HEK293 (cell line): ENCODE data around the gene B4GALNT4.

Experiments used
- CTCF ChIA-PET: fragments of 350-600 bp; formaldehyde crosslinking; extraction: SDS; loops from one replicate; lab custom pipeline; 2021; ENCODE audit warnings: antibody characterized with exemption; lab: Yijun Ruan, JAX
- POLR2A ChIA-PET: fragments of 300-600 bp; formaldehyde crosslinking; extraction: SDS; loops from one replicate; lab custom pipeline; 2020; ENCODE audit warnings: antibody characterized with exemption, inconsistent platforms; lab: Yijun Ruan, JAX
- H3K27ac ChIP-seq: fragments of 200-500 bp; sonication (Bioruptor generic); 2 replicates; pipeline ENCODE4 v1.5.1; 2014; ENCODE audit warnings: low read depth, low read length, control low read depth, inconsistent platforms; ENCODE audit errors: extremely low read depth
- H3K36me3 ChIP-seq, 2 experiments: fragments of 200-500 bp in 1 of 2; sonication (Bioruptor generic) in 1 of 2; 1 replicate in 1 of 2; 2 replicates in 1 of 2; pipeline ENCODE4 v1.5.1; 2014 to 2017; ENCODE audit warnings: inconsistent platforms in 2 of 2, low read length in 2 of 2; ENCODE audit not compliant: control insufficient read depth in 2 of 2, insufficient read depth in 1 of 2
- H3K4me1 ChIP-seq: fragments of 200-500 bp; sonication (Bioruptor generic); 2 replicates; pipeline ENCODE4 v1.5.1; 2014; ENCODE audit warnings: mild to moderate bottlenecking, low read length, inconsistent platforms; ENCODE audit not compliant: control insufficient read depth, insufficient read depth
- H3K4me3 ChIP-seq: 2 replicates; pipeline ENCODE4 v1.5.1; 2011; ENCODE audit warnings: low read depth, mild to moderate bottlenecking, control low read depth, low read length, moderate library complexity
- H3K9me3 ChIP-seq: fragments of 200-500 bp; sonication (Bioruptor generic); 2 replicates; pipeline ENCODE4 v1.5.1; 2014; ENCODE audit warnings: low read depth, low read length, inconsistent platforms; ENCODE audit not compliant: control insufficient read depth, insufficient read depth
- ATF2 ChIP-seq: fragments of 450-650 bp; formaldehyde crosslinking; IDR thresholded peaks from 2 replicates; pipeline ENCODE4 v1.5.1; 2016; ENCODE audit warnings: missing biosample characterization, missing genetic modification characterization, low read depth
- HIC1 ChIP-seq: fragments of 450-650 bp; formaldehyde crosslinking; IDR thresholded peaks from 2 replicates; pipeline ENCODE4 v1.5.1; 2016; ENCODE audit warnings: missing biosample characterization, missing genetic modification characterization
- KLF8 ChIP-seq: fragments of 450-650 bp; formaldehyde crosslinking; IDR thresholded peaks from 2 replicates; pipeline ENCODE4 v1.5.1; 2016; ENCODE audit warnings: missing biosample characterization, missing genetic modification characterization
- OSR2 ChIP-seq: fragments of 450-650 bp; formaldehyde crosslinking; IDR thresholded peaks from 2 replicates; pipeline ENCODE4 v1.5.1; 2016; ENCODE audit warnings: missing biosample characterization, missing genetic modification characterization
- OVOL3 ChIP-seq: fragments of 450-650 bp; formaldehyde crosslinking; IDR thresholded peaks from 2 replicates; pipeline ENCODE4 v1.5.1; 2016; ENCODE audit warnings: missing biosample characterization, missing genetic modification characterization
- SCRT1 ChIP-seq: fragments of 450-650 bp; formaldehyde crosslinking; IDR thresholded peaks from 2 replicates; pipeline ENCODE4 v1.5.1; 2016; ENCODE audit warnings: missing biosample characterization, missing genetic modification characterization, borderline replicate concordance
- SCRT2 ChIP-seq: fragments of 450-650 bp; formaldehyde crosslinking; IDR thresholded peaks from 2 replicates; pipeline ENCODE4 v1.5.1; 2016; ENCODE audit warnings: missing biosample characterization, missing genetic modification characterization
- TRIM28 ChIP-seq: IDR thresholded peaks from 2 replicates; pipeline ENCODE4 v1.6.1; 2011; ENCODE audit warnings: low read length, control low read depth, borderline replicate concordance
- ZBTB17 ChIP-seq: fragments of 450-650 bp; formaldehyde crosslinking; IDR thresholded peaks from 2 replicates; pipeline ENCODE4 v1.5.1; 2016; ENCODE audit warnings: missing biosample characterization, missing genetic modification characterization
- ZEB2 ChIP-seq: fragments of 450-650 bp; formaldehyde crosslinking; IDR thresholded peaks from 2 replicates; pipeline ENCODE4 v1.5.1; 2016; ENCODE audit warnings: missing biosample characterization, missing genetic modification characterization
- ZNF112 ChIP-seq: fragments of 450-650 bp; formaldehyde crosslinking; IDR thresholded peaks from 2 replicates; pipeline ENCODE4 v1.5.0; 2017; ENCODE audit warnings: missing biosample characterization, missing genetic modification characterization
- ZNF16 ChIP-seq: fragments of 450-650 bp; formaldehyde crosslinking; IDR thresholded peaks from 2 replicates; pipeline ENCODE4 v1.5.1; 2016; ENCODE audit warnings: low read depth, missing biosample characterization, missing genetic modification characterization
- ZNF169 ChIP-seq: fragments of 450-650 bp; formaldehyde crosslinking; IDR thresholded peaks from 2 replicates; pipeline ENCODE4 v1.5.1; 2016; ENCODE audit warnings: missing biosample characterization, missing genetic modification characterization
- ZNF221 ChIP-seq: fragments of 450-650 bp; formaldehyde crosslinking; IDR thresholded peaks from 2 replicates; pipeline ENCODE4 v1.5.1; 2017; ENCODE audit warnings: missing biosample characterization, missing genetic modification characterization, borderline replicate concordance
- ZNF24 ChIP-seq: fragments of 450-650 bp; formaldehyde crosslinking; IDR thresholded peaks from 2 replicates; pipeline ENCODE4 v1.5.1; 2016; ENCODE audit warnings: missing biosample characterization, missing genetic modification characterization
- ZNF398 ChIP-seq: fragments of 450-650 bp; formaldehyde crosslinking; IDR thresholded peaks from 2 replicates; pipeline ENCODE4 v1.5.1; 2017; ENCODE audit warnings: missing biosample characterization, missing genetic modification characterization
- ZNF488 ChIP-seq: fragments of 450-650 bp; formaldehyde crosslinking; IDR thresholded peaks from 2 replicates; pipeline ENCODE4 v1.5.1; 2016; ENCODE audit warnings: missing biosample characterization, missing genetic modification characterization
- ZNF555 ChIP-seq: fragments of 450-650 bp; formaldehyde crosslinking; conservative IDR thresholded peaks from 2 replicates; pipeline ENCODE4 v1.5.1; 2017; ENCODE audit warnings: missing biosample characterization, mild to moderate bottlenecking, missing genetic modification characterization, inconsistent platforms
- ZNF610 ChIP-seq: fragments of 450-650 bp; formaldehyde crosslinking; IDR thresholded peaks from 2 replicates; pipeline ENCODE4 v1.5.1; 2016; ENCODE audit warnings: missing biosample characterization, missing genetic modification characterization, borderline replicate concordance
- ZNF654 ChIP-seq: fragments of 450-650 bp; formaldehyde crosslinking; IDR thresholded peaks from 2 replicates; pipeline ENCODE4 v1.5.1; 2016; ENCODE audit warnings: low read depth, missing biosample characterization, missing genetic modification characterization
- ZNF692 ChIP-seq: fragments of 450-650 bp; formaldehyde crosslinking; IDR thresholded peaks from 2 replicates; pipeline ENCODE4 v1.5.1; 2016; ENCODE audit warnings: missing biosample characterization, missing genetic modification characterization
- ZNF830 ChIP-seq: fragments of 450-650 bp; IDR thresholded peaks from 2 replicates; pipeline ENCODE4 v1.5.0; 2018; ENCODE audit warnings: missing biosample characterization, missing genetic modification characterization, low read depth, mild to moderate bottlenecking, moderate library complexity
- ZSCAN18 ChIP-seq: fragments of 450-650 bp; formaldehyde crosslinking; IDR thresholded peaks from 2 replicates; pipeline ENCODE4 v1.5.1; 2016; ENCODE audit warnings: missing biosample characterization, missing genetic modification characterization

Gene B4GALNT4

GRCh38 chr11:398826-399225, 29.5 kb downstream of the B4GALNT4 start:
- Histone ChIP-seq H3K27ac (no peak overlapping the region), H3K4me1 (no peaks in the 10 kb centered on the region), H3K4me3 (no peak overlapping the region), H3K36me3 (peaks cover 0 to 42% of the 10 kb centered on the region in 2 experiments; a peak in 1 of 3 replicates), H3K9me3 (no peaks in the 10 kb centered on the region)
- POLR2A ChIA-PET, result interaction anchor here (0.6 kb wide), 1 partner anchor 110 kb away, joined by 4 read pairs; no protein-coding TSS in a partner anchor
- CTCF ChIA-PET, result no interaction called here
- no peak for TF ChIP-seq ZNF169 (tag by site-specific recombination)
- TF ChIP-seq ZNF488, result no peak
- TF ChIP-seq KLF8 (tag by site-specific recombination), result no peak
- TF ChIP-seq ZEB2 (tag by site-specific recombination), result peak; percentile 67
- TF ChIP-seq ZNF555 (tag by site-specific recombination), result no peak
- no peak for TF ChIP-seq ZNF112 (tag by site-specific recombination)
- no peak for TF ChIP-seq ZBTB17 (tag by site-specific recombination)
- TF ChIP-seq ZNF654 (tag by site-specific recombination), result no peak
- peak; percentile 78 for TF ChIP-seq SCRT1
- no peak for TF ChIP-seq OVOL3 (tag by site-specific recombination)
- peak; percentile 53; the same call in 1 of the 2 replicates for TF ChIP-seq SCRT2 (tag by site-specific recombination)
- peak; percentile 81 for TF ChIP-seq HIC1 (tag by site-specific recombination)
- no peak for TF ChIP-seq ZNF221
- TF ChIP-seq ZNF24 (tag by site-specific recombination), result no peak
- no peak for TF ChIP-seq OSR2 (tag by site-specific recombination)
- no peak for TF ChIP-seq ZNF398 (tag by site-specific recombination)
- TF ChIP-seq, all 188 proteins: peak for 4

- POLR2A ChIA-PET, result no interaction called here
- no peaks in the 10 kb centered on the region for H3K9me3 ChIP-seq
Observed at GRCh38 chr11:399731-400211, 30.5 kb downstream of the B4GALNT4 start.

GRCh38 chr11:400241-400689, 31.0 kb downstream of the B4GALNT4 start:
- POLR2A ChIA-PET, result no interaction called here
- Histone ChIP-seq H3K36me3 (peaks cover 0 to 54% of the 10 kb centered on the region in 2 experiments; a peak in 1 of 3 replicates), H3K4me3 (no peak overlapping the region), H3K9me3 (no peaks in the 10 kb centered on the region), H3K27ac (no peak overlapping the region), H3K4me1 (no peaks in the 10 kb centered on the region)
- CTCF ChIA-PET, result no interaction called here
- TF ChIP-seq ZNF830, result no peak
- TF ChIP-seq ZNF692 (tag by site-specific recombination), result no peak
- no peak for TF ChIP-seq ZNF654 (tag by site-specific recombination)
- TF ChIP-seq ATF2, result no peak
- no peak for TF ChIP-seq KLF8 (tag by site-specific recombination)
- no peak for TF ChIP-seq ZSCAN18 (tag by site-specific recombination)
- no peak for TF ChIP-seq TRIM28
- no peak for TF ChIP-seq ZNF610 (tag by site-specific recombination)
- TF ChIP-seq ZNF169 (tag by site-specific recombination), result no peak

More at GRCh38 chr11:399731-400211, 30.5 kb downstream of the B4GALNT4 start:
- TF ChIP-seq ZNF16 (tag by site-specific recombination) (no peak), ZNF24 (tag by site-specific recombination) (no peak)
- H3K4me1 ChIP-seq, result no peaks in the 10 kb centered on the region
- peaks cover 0 to 51% of the 10 kb centered on the region in 2 experiments; a peak in 1 of 3 replicates for H3K36me3 ChIP-seq
- no peak overlapping the region for H3K27ac ChIP-seq
- H3K4me3 ChIP-seq, result no peak overlapping the region
- CTCF ChIA-PET, result no interaction called here
